BLaER1 treated with 17β-estradiol and CSF1 and Interleukin-3, amounts not matched to agents 10 nM and 100 nM (cell line): ENCODE data around the gene RPL5.
"Not testable (repeated sequence)": the region's sequence is repeated elsewhere in the genome, so short reads cannot be mapped to it uniquely, and the experiment has no call there.

Experiments
- H3K27ac ChIP-seq, 11 experiments: shearing (Covaris generic); formaldehyde crosslinking; 2 replicates each; pipeline ENCODE4 v1.8.1; 2022
- H3K27me3 ChIP-seq, 11 experiments: shearing (Covaris generic); formaldehyde crosslinking; 2 replicates each; pipeline ENCODE4 v1.8.1; 2022
- H3K36me3 ChIP-seq, 11 experiments: shearing (Covaris generic); formaldehyde crosslinking; 2 replicates each; pipeline ENCODE4 v1.8.1; 2022
- H3K4me1 ChIP-seq, 10 experiments: shearing (Covaris generic); formaldehyde crosslinking; 2 replicates each; pipeline ENCODE4 v1.8.1; 2022
- H3K4me2 ChIP-seq, 11 experiments: shearing (Covaris generic); formaldehyde crosslinking; 2 replicates each; pipeline ENCODE4 v1.8.1; 2022
- H3K4me3 ChIP-seq, 10 experiments: shearing (Covaris generic); formaldehyde crosslinking; 2 replicates each; pipeline ENCODE4 v1.8.1; 2022
- H3K9ac ChIP-seq, 11 experiments: shearing (Covaris generic); formaldehyde crosslinking; 2 replicates each; pipeline ENCODE4 v1.8.1; 2022
- H3K9me3 ChIP-seq, 11 experiments: shearing (Covaris generic); formaldehyde crosslinking; replicated peaks in 1 of 11; 2 replicates each; pipeline ENCODE4 v1.8.1; 2022
- H4K20me1 ChIP-seq, 11 experiments: shearing (Covaris generic); formaldehyde crosslinking; 2 replicates each; pipeline ENCODE4 v1.8.1; 2022
- Cebpa-rat ChIP-seq, 11 experiments: shearing (Covaris generic); IDR thresholded peaks; 2 replicates each; pipeline ENCODE4 v1.8.1; 2022

Gene RPL5

GRCh38 chr1:92831762-92832536, at the start of gene RPL5:
RPL5 (plus strand) TSS chr1:92832040; CDS start chr1:92832115, 75 bp downstream.
- no peak for TF ChIP-seq Cebpa-rat (IDR thresholded peaks at IDR 0.05)
- Histone ChIP-seq H3K36me3 (peaks cover 35 to 46% (median 42%) of the 10 kb centered on the region in 11 experiments), H3K4me1 (peaks cover 30 to 41% (median 37%) of the 10 kb centered on the region in 10 experiments), H3K9me3 (no peaks in the 10 kb centered on the region), H3K9ac (peak within 1 kb of the TSS; percentile 91 to 100 (median 99)), H3K4me3 (peak within 1 kb of the TSS; percentile 87 to 99 (median 96)), H3K27me3 (no peaks in the 10 kb centered on the region), H4K20me1 (peaks cover 46 to 50% (median 47%) of the 10 kb centered on the region in 11 experiments), H3K4me2 (peak within 1 kb of the TSS; percentile 80 to 95 (median 90)), H3K27ac (peak within 1 kb of the TSS; percentile 90 to 98 (median 97))

GRCh38 chr1:92783550-92783949, 48.3 kb upstream of the RPL5 start:
- peak overlapping the region in 10 of 11 experiments; percentile 82 to 94 (median 87); a peak in 16 of 22 replicates for H3K9ac ChIP-seq
- not testable (repeated sequence) for H3K9me3 ChIP-seq, H3K27me3 ChIP-seq
- H4K20me1 ChIP-seq, result peaks cover 32 to 61% (median 56%) of the 10 kb centered on the region in 11 experiments; a peak in 21 of 22 replicates
- peak overlapping the region; percentile 72 to 85 (median 78) for H3K4me3 ChIP-seq
- peaks cover 18 to 39% (median 27%) of the 10 kb centered on the region in 10 experiments for H3K4me1 ChIP-seq
- H3K4me2 ChIP-seq, result peak overlapping the region; percentile 84 to 96 (median 91)
- H3K36me3 ChIP-seq, result peaks cover 0 to 28% (median 9%) of the 10 kb centered on the region in 11 experiments; a peak in 8 of 22 replicates
- H3K27ac ChIP-seq, result peak overlapping the region in 3 of 11 experiments; percentile 89 to 95 (median 94); a peak in 3 of 22 replicates

- Histone ChIP-seq H4K20me1 (peaks cover 32 to 55% (median 51%) of the 10 kb centered on the region in 11 experiments; a peak in 21 of 22 replicates), H3K4me1 (peaks cover 18 to 39% (median 27%) of the 10 kb centered on the region in 10 experiments), H3K27me3 (no peaks in the 10 kb centered on the region), H3K4me2 (peak overlapping the region; percentile 84 to 96 (median 91)), H3K9ac (peak overlapping the region; percentile 73 to 94 (median 85)), H3K27ac (peak overlapping the region; percentile 70 to 95 (median 86)), H3K36me3 (peaks cover 0 to 22% (median 6%) of the 10 kb centered on the region in 11 experiments; a peak in 8 of 22 replicates), H3K4me3 (peak overlapping the region; percentile 72 to 85 (median 78)), H3K9me3 (no peaks in the 10 kb centered on the region)
- TF ChIP-seq Cebpa-rat (IDR thresholded peaks at IDR 0.05), result no peak
Observed at GRCh38 chr1:92784021-92784638, 47.7 kb upstream of the RPL5 start.

- peak within 1 kb of the TSS; percentile 72 to 85 (median 78) for H3K4me3 ChIP-seq
- H3K4me2 ChIP-seq, result peak within 1 kb of the TSS; percentile 85 to 96 (median 91)
- no peaks in the 10 kb centered on the region for H3K9me3 ChIP-seq
- peak within 1 kb of the TSS; percentile 73 to 94 (median 85) for H3K9ac ChIP-seq
- H3K4me1 ChIP-seq, result peaks cover 18 to 39% (median 27%) of the 10 kb centered on the region in 10 experiments
- peaks cover 0 to 15% (median 4%) of the 10 kb centered on the region in 11 experiments; a peak in 7 of 22 replicates for H3K36me3 ChIP-seq
- no peaks in the 10 kb centered on the region for H3K27me3 ChIP-seq
- H3K27ac ChIP-seq, result peak within 1 kb of the TSS; percentile 70 to 95 (median 86)
- TF ChIP-seq Cebpa-rat (IDR thresholded peaks at IDR 0.05), result no peak
- H4K20me1 ChIP-seq, result peaks cover 28 to 48% (median 44%) of the 10 kb centered on the region in 11 experiments; a peak in 21 of 22 replicates
Observed at GRCh38 chr1:92784639-92785500, 47.0 kb upstream of the RPL5 start, which contains the start of gene EVI5. EVI5 (minus strand) TSS chr1:92785108; CDS start chr1:92736546, 48,562 bp downstream.

GRCh38 chr1:92786111-92786901, 45.5 kb upstream of the RPL5 start:
- Histone ChIP-seq H3K9ac (no peak overlapping the region; a peak in 1 of 22 replicates), H3K4me1 (peaks cover 18 to 39% (median 27%) of the 10 kb centered on the region in 10 experiments), H4K20me1 (peaks cover 20 to 34% (median 31%) of the 10 kb centered on the region in 11 experiments; a peak in 21 of 22 replicates), H3K4me2 (peak overlapping the region in 8 of 11 experiments; percentile 85 to 96 (median 90); a peak in 13 of 22 replicates), H3K4me3 (peak overlapping the region in 1 of 10 experiments; percentile 79; a peak in 1 of 20 replicates), H3K27ac (peak overlapping the region in 4 of 11 experiments; percentile 86 to 95 (median 92); a peak in 3 of 22 replicates), H3K9me3 (no peaks in the 10 kb centered on the region), H3K36me3 (peaks cover 0 to 6% (median 0%) of the 10 kb centered on the region in 11 experiments; a peak in 3 of 22 replicates), H3K27me3 (no peaks in the 10 kb centered on the region)
- TF ChIP-seq Cebpa-rat (IDR thresholded peaks at IDR 0.05), result no peak

GRCh38 chr1:92790081-92790480, 41.8 kb upstream of the RPL5 start:
- H3K4me1 ChIP-seq, result peaks cover 0 to 34% (median 10%) of the 10 kb centered on the region in 10 experiments; a peak in 15 of 20 replicates
- H3K27me3 ChIP-seq, result no peaks in the 10 kb centered on the region
- no peak overlapping the region for H3K4me3 ChIP-seq
- no peak overlapping the region for H3K9ac ChIP-seq
- H3K36me3 ChIP-seq, result no peaks in the 10 kb centered on the region
- H3K9me3 ChIP-seq, result no peaks in the 10 kb centered on the region
- no peaks in the 10 kb centered on the region for H4K20me1 ChIP-seq
- no peak overlapping the region for H3K4me2 ChIP-seq
- TF ChIP-seq Cebpa-rat (IDR thresholded peaks at IDR 0.05), result no peak
- no peak overlapping the region for H3K27ac ChIP-seq

GRCh38 chr1:92790867-92791266, 41.0 kb upstream of the RPL5 start:
- Histone ChIP-seq H3K9ac (no peak overlapping the region), H3K4me3 (no peak overlapping the region), H3K4me2 (no peak overlapping the region), H3K36me3 (no peaks in the 10 kb centered on the region), H4K20me1 (no peaks in the 10 kb centered on the region), H3K9me3 (no peaks in the 10 kb centered on the region), H3K27me3 (no peaks in the 10 kb centered on the region), H3K27ac (no peak overlapping the region), H3K4me1 (peaks cover 0 to 36% (median 5%) of the 10 kb centered on the region in 10 experiments; a peak in 12 of 20 replicates)
- no peak for TF ChIP-seq Cebpa-rat (IDR thresholded peaks at IDR 0.05)
